PC-9 (cell line): ENCODE measurements around the gene ABCB1. TPM values are rescaled to one million over a fixed set of nuclear protein-coding genes. Genes with fewer than 3 reads are reported as not detected.
A peak's percentile ranks its signal among the peaks of the same experiment; 100 is the strongest.

ENCODE experiments used
- BruUV-seq: library from RNA; stranded (reverse); fragments of 400-500 nt; replicated peaks from 2 replicates; lab custom pipeline; 2021; lab: Mats Ljungman, UMichigan
- CTCF ChIA-PET: fragments of 300-600 bp; sonication (Branson Sonifier 250); formaldehyde crosslinking; loops from one replicate; lab custom pipeline; 2022; ENCODE audit warnings: antibody characterized with exemption; lab: Charles Lee
- POLR2A ChIA-PET: fragments of 300-600 bp; sonication (Branson Sonifier 250); formaldehyde crosslinking; loops from one replicate; lab custom pipeline; 2022; ENCODE audit warnings: antibody characterized with exemption; ENCODE audit not compliant: unreplicated experiment; lab: Charles Lee
- DNase-seq, 2 experiments: peaks; one replicate each; pipeline versions ENCODE4 v3.0.0 to v3.0.0-alpha.2; 2015 to 2022; ENCODE audit warnings: mixed read lengths in 1 of 2
- H2AFZ ChIP-seq: fragments of 200-600 bp; sonication (generic); 2 replicates; pipeline ENCODE4 v1.8.1; 2017; ENCODE audit warnings: antibody characterized with exemption
- H3F3A ChIP-seq: fragments of 200-600 bp; sonication (generic); 2 replicates; pipeline ENCODE4 v1.8.1; 2017; ENCODE audit warnings: antibody characterized with exemption, mild to moderate bottlenecking, low read depth; ENCODE audit not compliant: insufficient read depth
- H3K27ac ChIP-seq: fragments of 200-600 bp; sonication (generic); 2 replicates; pipeline ENCODE4 v1.6.1; 2016; ENCODE audit warnings: mixed run types
- H3K27me3 ChIP-seq: fragments of 200-600 bp; sonication (generic); 2 replicates; pipeline ENCODE4 v1.6.1; 2016; ENCODE audit warnings: low read depth, mixed run types; ENCODE audit not compliant: insufficient read depth
- H3K36me3 ChIP-seq: fragments of 200-600 bp; sonication (generic); 2 replicates; pipeline ENCODE4 v1.6.1; 2016; ENCODE audit warnings: low read depth, mixed run types
- H3K4me1 ChIP-seq: fragments of 200-600 bp; sonication (generic); replicated peaks from 2 replicates; pipeline ENCODE4 v1.6.1; 2016; ENCODE audit warnings: mixed run types; ENCODE audit not compliant: insufficient read depth
- H3K4me2 ChIP-seq: fragments of 200-600 bp; sonication (generic); 2 replicates; pipeline ENCODE4 v1.6.1; 2017; ENCODE audit warnings: mixed run types
- H3K4me3 ChIP-seq: fragments of 200-600 bp; sonication (generic); 2 replicates; pipeline ENCODE4 v1.6.1; 2016; ENCODE audit warnings: mixed run types
- H3K79me2 ChIP-seq: fragments of 200-600 bp; sonication (generic); 2 replicates; pipeline ENCODE4 v1.6.1; 2017; ENCODE audit warnings: low read depth, mixed run types
- H3K9me2 ChIP-seq: fragments of 200-600 bp; sonication (generic); 2 replicates; pipeline ENCODE4 v1.8.1; 2017; ENCODE audit warnings: mild to moderate bottlenecking; ENCODE audit not compliant: insufficient read depth
- H3K9me3 ChIP-seq: fragments of 200-600 bp; sonication (generic); 2 replicates; pipeline ENCODE4 v1.8.1; 2016; ENCODE audit warnings: low read depth; ENCODE audit not compliant: insufficient read depth
- H4K20me1 ChIP-seq: fragments of 200-600 bp; sonication (generic); 2 replicates; pipeline ENCODE4 v1.8.1; 2017; ENCODE audit not compliant: insufficient read depth
- EZH2 ChIP-seq: fragments of 200-600 bp; sonication (generic); IDR thresholded peaks from 2 replicates; pipeline ENCODE4 v1.8.0; 2017; ENCODE audit warnings: antibody characterized with exemption, low read depth
- intact Hi-C: fragments of 100-400 bp; cut with micrococcal nuclease; formaldehyde crosslinking; loops from one replicate; pipeline ENCODE4 v1.10.0; 2022; ENCODE audit not compliant: unreplicated experiment
- total RNA-seq: library from RNA; stranded (reverse); gene quantifications from 2 replicates; pipeline ENCODE4 v1.2.3, GENCODE V29; 2021
- TF ChIP-seq, protein P1 (sequence below): fragments of 200-600 bp; sonication (generic); conservative IDR thresholded peaks from 2 replicates; pipeline ENCODE4 v1.6.1; 2017; ENCODE audit warnings: mixed run types, antibody characterized with exemption, mild to moderate bottlenecking, moderate library complexity

The ABCB1 gene
- total RNA-seq, 1 experiment from 2014 or later, result not detected

DNA sequence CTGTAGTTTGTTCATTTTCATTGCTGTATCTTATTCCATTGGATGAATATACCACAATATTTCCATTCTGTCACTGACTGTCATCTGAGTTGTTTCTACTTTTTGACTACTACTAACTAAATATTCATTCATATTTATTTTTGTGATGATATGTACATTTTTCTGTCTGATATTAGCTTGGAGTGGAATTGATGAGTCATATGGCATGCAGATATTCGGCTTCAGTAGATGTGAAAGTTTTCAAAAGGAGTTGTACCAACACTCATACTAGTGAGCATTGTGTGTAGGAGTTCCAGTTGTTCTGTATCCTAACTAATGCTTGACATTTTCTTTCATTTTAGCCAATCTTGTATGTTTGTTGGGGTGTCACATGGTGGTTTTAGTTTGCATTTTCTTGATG, 35.2 kb upstream of the ABCB1 start:
- CTCF ChIA-PET, result no interaction called here
- Histone ChIP-seq H3K79me2 (no peaks in the 10 kb centered on the region), H3K27ac (no peak overlapping the region), H3F3A (no peaks in the 10 kb centered on the region), H3K4me2 (no peak overlapping the region), H3K4me1 (no peaks in the 10 kb centered on the region), H3K9me3 (no peaks in the 10 kb centered on the region), H4K20me1 (no peaks in the 10 kb centered on the region), H3K27me3 (no peaks in the 10 kb centered on the region), H3K9me2 (no peaks in the 10 kb centered on the region), H3K4me3 (no peak overlapping the region), H3K36me3 (no peaks in the 10 kb centered on the region), H2AFZ (no peak overlapping the region)
- no peak for DNase-seq
- BruUV-seq, result no TSS peak
- intact Hi-C loops, result no loop called here
- TF ChIP-seq, protein P1, sequence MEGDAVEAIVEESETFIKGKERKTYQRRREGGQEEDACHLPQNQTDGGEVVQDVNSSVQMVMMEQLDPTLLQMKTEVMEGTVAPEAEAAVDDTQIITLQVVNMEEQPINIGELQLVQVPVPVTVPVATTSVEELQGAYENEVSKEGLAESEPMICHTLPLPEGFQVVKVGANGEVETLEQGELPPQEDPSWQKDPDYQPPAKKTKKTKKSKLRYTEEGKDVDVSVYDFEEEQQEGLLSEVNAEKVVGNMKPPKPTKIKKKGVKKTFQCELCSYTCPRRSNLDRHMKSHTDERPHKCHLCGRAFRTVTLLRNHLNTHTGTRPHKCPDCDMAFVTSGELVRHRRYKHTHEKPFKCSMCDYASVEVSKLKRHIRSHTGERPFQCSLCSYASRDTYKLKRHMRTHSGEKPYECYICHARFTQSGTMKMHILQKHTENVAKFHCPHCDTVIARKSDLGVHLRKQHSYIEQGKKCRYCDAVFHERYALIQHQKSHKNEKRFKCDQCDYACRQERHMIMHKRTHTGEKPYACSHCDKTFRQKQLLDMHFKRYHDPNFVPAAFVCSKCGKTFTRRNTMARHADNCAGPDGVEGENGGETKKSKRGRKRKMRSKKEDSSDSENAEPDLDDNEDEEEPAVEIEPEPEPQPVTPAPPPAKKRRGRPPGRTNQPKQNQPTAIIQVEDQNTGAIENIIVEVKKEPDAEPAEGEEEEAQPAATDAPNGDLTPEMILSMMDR, result no peak
- TF ChIP-seq EZH2, result no peak
- POLR2A ChIA-PET, result no interaction called here

DNA sequence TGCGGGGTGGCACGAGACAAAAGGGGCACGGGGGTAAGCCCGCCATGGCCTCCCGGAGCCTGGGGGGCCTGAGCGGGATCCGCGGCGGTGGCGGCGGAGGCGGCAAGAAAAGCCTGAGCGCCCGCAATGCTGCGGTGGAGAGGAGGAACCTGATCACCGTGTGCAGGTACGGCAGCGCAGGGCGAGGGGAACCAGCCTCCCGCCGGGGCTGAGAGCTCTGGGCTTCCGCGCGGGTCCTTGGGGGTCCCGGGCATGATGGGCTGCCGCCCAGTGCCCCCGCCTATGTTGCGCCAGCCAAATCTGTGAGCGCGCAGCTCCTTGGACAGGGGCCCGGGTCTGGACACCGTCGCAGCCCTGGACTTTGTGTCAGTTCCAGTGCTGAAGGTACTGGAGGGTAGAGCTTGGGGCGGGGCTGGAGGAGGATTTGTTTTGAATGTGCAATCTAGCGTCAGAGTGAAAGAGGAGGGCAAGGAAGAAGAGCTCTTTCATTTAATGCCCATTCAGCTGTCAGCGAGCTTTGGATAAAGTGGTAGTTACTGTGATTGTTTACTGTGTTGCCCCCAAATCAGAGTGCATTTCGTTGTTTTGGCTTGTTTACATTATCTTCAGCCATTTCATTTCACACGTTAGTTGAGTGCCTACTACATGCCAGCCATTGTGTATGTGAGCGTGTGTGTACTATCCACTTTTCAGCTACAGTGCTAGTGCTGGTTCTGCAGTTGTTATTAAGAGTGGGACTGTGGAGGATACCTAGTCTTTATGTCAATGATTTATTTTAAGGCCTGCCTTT, 28.3 kb upstream of the ABCB1 start:
- TF ChIP-seq EZH2, result no peak
- TF ChIP-seq, protein P1, result no peak
- Histone ChIP-seq H3F3A (peaks cover 7% of the 10 kb centered on the region; the same call in 1 of the 2 replicates), H3K36me3 (no peaks in the 10 kb centered on the region), H3K79me2 (no peaks in the 10 kb centered on the region), H3K4me2 (peak overlapping the region; percentile 93), H3K9me2 (no peaks in the 10 kb centered on the region), H4K20me1 (no peaks in the 10 kb centered on the region), H3K27me3 (no peaks in the 10 kb centered on the region), H3K27ac (no peak overlapping the region), H3K4me1 (no peaks in the 10 kb centered on the region), H2AFZ (peak overlapping the region; percentile 86), H3K9me3 (no peaks in the 10 kb centered on the region), H3K4me3 (peak overlapping the region; percentile 73)
- CTCF ChIA-PET, result interaction anchor here (0.8 kb wide), 1 partner anchor 482 kb away, joined by 3 read pairs; no protein-coding TSS in a partner anchor
- peak in 1 of 2 experiments; percentile 41 for DNase-seq
- BruUV-seq, result no TSS peak
- intact Hi-C loops, result loop anchor here (10.0 kb wide), 1 partner anchor 124 kb away; no protein-coding TSS in a partner anchor
- POLR2A ChIA-PET, result no interaction called here

DNA sequence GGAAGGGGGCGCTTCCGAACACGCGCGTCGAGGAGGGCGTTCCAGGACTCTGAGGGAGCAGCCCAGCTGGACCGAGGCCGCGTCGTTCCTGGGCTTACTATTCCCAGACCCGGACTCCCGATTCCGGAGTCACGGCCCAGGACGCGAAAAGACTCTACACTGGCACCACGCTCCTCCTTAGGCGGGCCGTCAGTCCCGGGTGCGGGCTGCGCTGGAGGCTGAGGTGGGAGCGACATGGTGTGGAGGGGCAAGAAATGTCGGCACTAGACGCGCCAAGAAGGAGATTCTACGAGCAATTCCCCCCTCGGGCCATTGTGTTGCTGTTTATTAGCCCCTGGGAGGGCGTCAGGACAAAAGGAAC, 26.9 kb upstream of the ABCB1 start:
- Histone ChIP-seq H2AFZ (peak overlapping the region; percentile 86; the same call in 1 of the 2 replicates), H3K9me3 (no peaks in the 10 kb centered on the region), H3K27me3 (no peaks in the 10 kb centered on the region), H3K4me2 (peak overlapping the region; percentile 93), H3F3A (peaks cover 7% of the 10 kb centered on the region; the same call in 1 of the 2 replicates), H3K27ac (no peak overlapping the region), H3K36me3 (no peaks in the 10 kb centered on the region), H4K20me1 (no peaks in the 10 kb centered on the region), H3K4me3 (peak overlapping the region; percentile 73; the same call in 1 of the 2 replicates), H3K9me2 (no peaks in the 10 kb centered on the region), H3K4me1 (no peaks in the 10 kb centered on the region), H3K79me2 (no peaks in the 10 kb centered on the region)
- no TSS peak for BruUV-seq
- ChIA-PET POLR2A (no interaction called here), CTCF (no interaction called here)
- intact Hi-C loops, result loop anchor here (10.0 kb wide), 1 partner anchor 123 kb away; no protein-coding TSS in a partner anchor
- DNase-seq, result no peak
- TF ChIP-seq, protein P1, result no peak
- TF ChIP-seq EZH2, result no peak
